ENCODE results near the gene SCNN1G.
"Not testable (repeated sequence)": the region's sequence is repeated elsewhere in the genome, so short reads cannot be mapped to it uniquely, and the experiment has no call there.

Gene SCNN1G

DNA sequence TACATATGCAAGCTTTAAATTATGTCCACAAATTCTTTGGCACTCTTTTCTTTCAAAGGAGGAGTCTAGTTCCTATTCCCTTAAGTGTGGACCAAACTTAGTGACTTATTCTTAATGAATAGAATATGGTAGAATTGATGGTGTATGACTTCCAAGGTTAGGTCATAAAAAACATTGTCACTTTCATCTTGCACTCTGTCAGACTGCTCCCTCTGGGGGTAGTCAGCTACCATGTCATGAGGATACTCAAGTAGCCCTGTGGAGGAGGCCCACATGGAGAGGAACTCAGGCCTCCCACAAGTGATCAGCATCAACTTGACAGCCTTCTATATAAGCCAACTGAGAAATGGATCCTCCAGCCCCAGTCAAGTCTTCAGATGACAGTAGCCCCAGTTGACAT lies 61.6 kb downstream of the SCNN1G start:
- Histone ChIP-seq H3K4me3 (ENCODE audit: severe bottlenecking) (no peak overlapping the region), H3K36me3 (ENCODE audit: low read depth) (no peaks in the 10 kb centered on the region), H3K9me3 (ENCODE audit: severe bottlenecking) (no peaks in the 10 kb centered on the region), H3K27ac (ENCODE audit: poor library complexity, severe bottlenecking) (no peak overlapping the region), H3K27me3 (ENCODE audit: insufficient read depth, poor library complexity, severe bottlenecking) (no peaks in the 10 kb centered on the region), H3K4me1 (ENCODE audit: insufficient read depth, poor library complexity, severe bottlenecking) (no peaks in the 10 kb centered on the region)
- DNase-seq (ENCODE audit: low spot score) (no peak), ATAC-seq (ENCODE audit: low read depth) (no peak)
- TF ChIP-seq, protein P1, sequence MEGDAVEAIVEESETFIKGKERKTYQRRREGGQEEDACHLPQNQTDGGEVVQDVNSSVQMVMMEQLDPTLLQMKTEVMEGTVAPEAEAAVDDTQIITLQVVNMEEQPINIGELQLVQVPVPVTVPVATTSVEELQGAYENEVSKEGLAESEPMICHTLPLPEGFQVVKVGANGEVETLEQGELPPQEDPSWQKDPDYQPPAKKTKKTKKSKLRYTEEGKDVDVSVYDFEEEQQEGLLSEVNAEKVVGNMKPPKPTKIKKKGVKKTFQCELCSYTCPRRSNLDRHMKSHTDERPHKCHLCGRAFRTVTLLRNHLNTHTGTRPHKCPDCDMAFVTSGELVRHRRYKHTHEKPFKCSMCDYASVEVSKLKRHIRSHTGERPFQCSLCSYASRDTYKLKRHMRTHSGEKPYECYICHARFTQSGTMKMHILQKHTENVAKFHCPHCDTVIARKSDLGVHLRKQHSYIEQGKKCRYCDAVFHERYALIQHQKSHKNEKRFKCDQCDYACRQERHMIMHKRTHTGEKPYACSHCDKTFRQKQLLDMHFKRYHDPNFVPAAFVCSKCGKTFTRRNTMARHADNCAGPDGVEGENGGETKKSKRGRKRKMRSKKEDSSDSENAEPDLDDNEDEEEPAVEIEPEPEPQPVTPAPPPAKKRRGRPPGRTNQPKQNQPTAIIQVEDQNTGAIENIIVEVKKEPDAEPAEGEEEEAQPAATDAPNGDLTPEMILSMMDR (IDR thresholded peaks at IDR 0.05; ENCODE audit: poor library complexity, severe bottlenecking), result no peak

DNA sequence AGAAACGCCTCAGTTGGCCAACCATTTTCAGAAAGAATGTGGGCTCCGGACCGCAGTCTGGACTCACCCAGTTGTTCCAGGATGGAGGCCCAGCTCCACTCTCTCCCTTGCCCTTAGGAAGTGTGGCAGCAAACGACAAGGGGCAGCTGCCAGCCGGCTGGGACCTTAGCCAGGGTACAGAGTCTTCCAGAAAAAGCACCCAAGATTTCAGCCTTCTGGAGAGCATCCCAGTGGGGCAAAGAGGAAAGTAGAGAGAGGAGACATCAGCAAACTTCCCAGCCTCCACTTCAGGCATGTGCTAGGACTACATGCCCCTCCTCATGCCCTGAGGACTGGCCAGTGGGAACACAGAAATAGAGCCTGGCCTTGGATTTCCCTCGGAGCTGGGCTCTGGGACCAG lies 62.7 kb downstream of the SCNN1G start:
- DNase-seq (ENCODE audit: low spot score) (no peak), ATAC-seq (ENCODE audit: low read depth) (no peak)
- Histone ChIP-seq H3K36me3 (ENCODE audit: low read depth) (no peaks in the 10 kb centered on the region), H3K4me1 (ENCODE audit: insufficient read depth, poor library complexity, severe bottlenecking) (no peaks in the 10 kb centered on the region), H3K4me3 (ENCODE audit: severe bottlenecking) (no peak overlapping the region), H3K9me3 (ENCODE audit: severe bottlenecking) (no peaks in the 10 kb centered on the region), H3K27ac (ENCODE audit: poor library complexity, severe bottlenecking) (no peak overlapping the region), H3K27me3 (ENCODE audit: insufficient read depth, poor library complexity, severe bottlenecking) (no peaks in the 10 kb centered on the region)
- TF ChIP-seq, protein P1 (IDR thresholded peaks at IDR 0.05; ENCODE audit: poor library complexity, severe bottlenecking), result no peak

DNA sequence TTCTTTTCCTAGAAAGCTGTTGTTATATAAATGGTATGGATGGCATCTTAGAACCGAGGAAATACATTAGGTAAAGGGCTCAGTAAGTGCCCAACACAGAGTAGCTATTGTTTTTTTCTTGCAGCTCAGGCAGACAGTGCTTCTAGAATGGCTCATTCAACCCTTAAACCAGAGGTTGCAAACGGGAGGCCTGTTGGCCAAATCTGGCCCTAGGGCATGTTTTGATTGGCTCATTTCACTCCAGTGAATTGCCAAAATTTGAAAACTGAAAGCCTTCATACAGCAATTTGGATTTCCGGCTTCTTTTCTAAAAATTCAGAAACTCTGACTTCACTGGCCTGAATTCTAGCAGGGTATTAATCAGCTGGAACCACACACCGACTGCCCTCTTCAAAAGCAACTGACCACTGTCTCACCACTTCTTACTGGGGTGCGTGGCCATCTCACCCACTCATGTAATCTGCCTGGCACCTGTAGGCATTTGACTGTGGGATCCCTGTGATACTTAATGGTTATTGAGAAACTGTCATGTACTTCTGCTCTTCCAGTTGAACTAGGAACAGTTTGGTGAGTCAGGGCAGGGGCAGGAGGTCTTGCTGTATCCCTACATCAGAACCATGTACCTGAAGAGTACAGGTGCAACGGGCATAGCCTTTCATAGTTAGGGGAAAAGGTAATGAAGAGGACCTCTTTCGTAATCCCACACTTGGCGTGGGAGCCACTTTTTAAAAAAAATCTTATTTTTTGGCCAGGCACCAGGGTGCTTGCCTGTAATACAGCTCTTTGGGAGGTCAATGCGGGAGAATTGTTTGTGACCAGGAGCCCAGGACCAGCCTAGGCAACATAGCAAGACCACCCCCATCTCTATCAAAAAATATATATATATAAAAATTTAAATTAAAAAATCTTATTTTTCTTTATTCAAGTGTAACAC lies 66.0 kb downstream of the SCNN1G start:
- no peak for DNase-seq (ENCODE audit: low spot score)
- H3K4me1 ChIP-seq (ENCODE audit: insufficient read depth, poor library complexity, severe bottlenecking), result no peaks in the 10 kb centered on the region
- TF ChIP-seq, protein P1 (IDR thresholded peaks at IDR 0.05; ENCODE audit: poor library complexity, severe bottlenecking), result no peak
- no peaks in the 10 kb centered on the region for H3K9me3 ChIP-seq (ENCODE audit: severe bottlenecking)
- H3K27me3 ChIP-seq (ENCODE audit: insufficient read depth, poor library complexity, severe bottlenecking), result no peaks in the 10 kb centered on the region
- no peaks in the 10 kb centered on the region for H3K36me3 ChIP-seq (ENCODE audit: low read depth)
- H3K27ac ChIP-seq (ENCODE audit: poor library complexity, severe bottlenecking), result no peak overlapping the region
- no peak overlapping the region for H3K4me3 ChIP-seq (ENCODE audit: severe bottlenecking)
- ATAC-seq (ENCODE audit: low read depth), result no peak

DNA sequence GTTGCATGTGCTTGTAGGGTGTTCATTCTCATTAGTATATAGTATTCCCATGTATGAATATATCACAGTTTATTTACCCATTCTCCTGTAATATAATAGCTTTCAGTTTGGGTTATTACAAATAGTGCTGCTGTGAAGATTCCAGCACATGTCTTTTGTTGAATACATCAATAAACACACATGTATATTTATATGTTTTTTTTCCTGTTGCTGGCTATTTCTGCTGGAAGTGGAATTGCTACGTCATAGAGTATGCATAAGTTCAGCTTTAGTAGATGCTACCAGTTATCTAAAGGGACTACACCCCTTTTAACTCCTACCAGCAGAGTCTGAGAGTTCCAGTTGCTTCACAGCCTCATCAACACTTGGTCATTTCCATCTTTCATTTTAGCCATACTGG lies 67.3 kb downstream of the SCNN1G start:
- Histone ChIP-seq H3K27me3 (ENCODE audit: insufficient read depth, poor library complexity, severe bottlenecking) (no peaks in the 10 kb centered on the region), H3K4me3 (ENCODE audit: severe bottlenecking) (no peak overlapping the region), H3K9me3 (ENCODE audit: severe bottlenecking) (no peaks in the 10 kb centered on the region), H3K4me1 (ENCODE audit: insufficient read depth, poor library complexity, severe bottlenecking) (no peaks in the 10 kb centered on the region), H3K27ac (ENCODE audit: poor library complexity, severe bottlenecking) (no peak overlapping the region), H3K36me3 (ENCODE audit: low read depth) (no peaks in the 10 kb centered on the region)
- ATAC-seq (ENCODE audit: low read depth) (no peak), DNase-seq (ENCODE audit: low spot score) (no peak)
- TF ChIP-seq, protein P1 (IDR thresholded peaks at IDR 0.05; ENCODE audit: poor library complexity, severe bottlenecking), result no peak

DNA sequence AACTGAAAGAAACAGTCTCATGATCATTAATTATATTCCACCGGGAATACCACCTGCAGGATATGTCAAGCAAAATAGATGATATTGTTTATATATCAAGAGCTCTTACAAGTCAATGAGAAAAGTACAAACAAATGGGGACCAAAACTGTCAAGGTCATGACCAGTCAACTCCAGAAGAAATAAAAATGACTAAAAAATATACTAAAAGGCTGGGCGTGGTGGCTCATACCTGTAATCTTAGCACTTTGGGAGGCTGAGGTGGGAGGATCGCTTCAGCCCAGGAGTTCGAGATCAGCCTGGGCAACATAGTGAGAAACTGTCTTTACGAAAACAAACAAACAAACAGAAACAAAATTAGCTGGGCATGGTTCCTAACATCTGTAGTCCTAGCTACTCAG lies 69.8 kb downstream of the SCNN1G start:
- ATAC-seq (ENCODE audit: low read depth), result no peak
- TF ChIP-seq, protein P1 (IDR thresholded peaks at IDR 0.05; ENCODE audit: poor library complexity, severe bottlenecking), result no peak
- no peaks in the 10 kb centered on the region for H3K9me3 ChIP-seq (ENCODE audit: severe bottlenecking)
- no peaks in the 10 kb centered on the region for H3K27me3 ChIP-seq (ENCODE audit: insufficient read depth, poor library complexity, severe bottlenecking)
- peaks cover 8% of the 10 kb centered on the region for H3K4me1 ChIP-seq (ENCODE audit: insufficient read depth, poor library complexity, severe bottlenecking)
- no peak overlapping the region for H3K27ac ChIP-seq (ENCODE audit: poor library complexity, severe bottlenecking)
- H3K4me3 ChIP-seq (ENCODE audit: severe bottlenecking), result no peak overlapping the region
- no peak for DNase-seq (ENCODE audit: low spot score)
- no peaks in the 10 kb centered on the region for H3K36me3 ChIP-seq (ENCODE audit: low read depth)

DNA sequence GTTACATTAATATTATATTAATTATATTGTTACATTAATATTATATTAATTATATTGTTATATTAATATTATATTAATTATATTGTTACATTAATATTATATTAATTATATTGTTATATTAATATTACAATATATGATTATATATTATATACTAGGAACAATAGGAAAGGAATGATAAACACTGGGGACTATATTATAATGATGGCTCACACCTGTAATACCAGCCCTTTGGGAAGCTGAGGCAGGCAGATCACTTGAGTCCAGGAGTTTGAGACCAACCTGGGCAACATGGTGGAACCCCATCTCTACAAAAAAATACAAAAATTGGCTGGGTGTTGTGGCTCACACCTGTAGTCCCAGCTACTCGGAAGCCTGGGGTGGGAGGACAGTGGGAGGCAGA lies 71.1 kb downstream of the SCNN1G start:
- H3K27me3 ChIP-seq (ENCODE audit: insufficient read depth, poor library complexity, severe bottlenecking); H3K27ac ChIP-seq (ENCODE audit: poor library complexity, severe bottlenecking); DNase-seq (ENCODE audit: low spot score); H3K36me3 ChIP-seq (ENCODE audit: low read depth); H3K4me3 ChIP-seq (ENCODE audit: severe bottlenecking); ATAC-seq (ENCODE audit: low read depth); H3K9me3 ChIP-seq (ENCODE audit: severe bottlenecking): not testable (repeated sequence)
- peaks cover 18% of the 10 kb centered on the region for H3K4me1 ChIP-seq (ENCODE audit: insufficient read depth, poor library complexity, severe bottlenecking)

Data from RWPE2 (cell line).